Skin epidermis (tissue), 12 donors: ENCODE data around the gene WIPF2.
"Not testable (repeated sequence)": the region's sequence is repeated elsewhere in the genome, so short reads cannot be mapped to it uniquely, and the experiment has no call there.

Experiments
- H3K27ac ChIP-seq, 21 experiments: fragments of 200-600 bp; sonication (generic) in 11 of 21; one replicate each; pipeline ENCODE4 v1.5.0; 2020; ENCODE audit warnings: mild to moderate bottlenecking in 3 of 21, inconsistent platforms in 2 of 21, moderate library complexity in 2 of 21
- H3K4me3 ChIP-seq, 7 experiments: fragments of 200-600 bp; sonication (generic) in 2 of 7; one replicate each; pipeline ENCODE4 v1.5.0; 2020; ENCODE audit warnings: inconsistent platforms in 2 of 7, mild to moderate bottlenecking in 2 of 7, moderate library complexity in 1 of 7

Gene WIPF2

DNA sequence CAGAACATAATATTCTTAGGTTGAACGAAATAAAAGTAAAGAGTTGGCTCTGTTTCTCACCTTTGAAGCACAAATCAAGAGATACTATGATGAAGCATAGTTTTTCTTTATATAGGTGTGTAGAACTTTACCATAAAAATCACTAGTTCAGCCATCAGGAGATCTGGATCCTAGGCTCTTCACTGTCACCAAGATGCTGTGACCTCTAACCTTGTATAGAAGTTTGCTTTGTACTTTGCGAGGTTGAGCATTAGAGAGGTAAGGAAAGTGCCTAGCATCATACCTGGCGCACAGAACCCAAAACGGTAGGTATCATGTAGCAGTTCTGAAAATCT lies 68.0 kb downstream of the WIPF2 start:
- no peak overlapping the region for H3K4me3 ChIP-seq
- peak overlapping the region in 1 of 21 experiments; percentile 15 for H3K27ac ChIP-seq

DNA sequence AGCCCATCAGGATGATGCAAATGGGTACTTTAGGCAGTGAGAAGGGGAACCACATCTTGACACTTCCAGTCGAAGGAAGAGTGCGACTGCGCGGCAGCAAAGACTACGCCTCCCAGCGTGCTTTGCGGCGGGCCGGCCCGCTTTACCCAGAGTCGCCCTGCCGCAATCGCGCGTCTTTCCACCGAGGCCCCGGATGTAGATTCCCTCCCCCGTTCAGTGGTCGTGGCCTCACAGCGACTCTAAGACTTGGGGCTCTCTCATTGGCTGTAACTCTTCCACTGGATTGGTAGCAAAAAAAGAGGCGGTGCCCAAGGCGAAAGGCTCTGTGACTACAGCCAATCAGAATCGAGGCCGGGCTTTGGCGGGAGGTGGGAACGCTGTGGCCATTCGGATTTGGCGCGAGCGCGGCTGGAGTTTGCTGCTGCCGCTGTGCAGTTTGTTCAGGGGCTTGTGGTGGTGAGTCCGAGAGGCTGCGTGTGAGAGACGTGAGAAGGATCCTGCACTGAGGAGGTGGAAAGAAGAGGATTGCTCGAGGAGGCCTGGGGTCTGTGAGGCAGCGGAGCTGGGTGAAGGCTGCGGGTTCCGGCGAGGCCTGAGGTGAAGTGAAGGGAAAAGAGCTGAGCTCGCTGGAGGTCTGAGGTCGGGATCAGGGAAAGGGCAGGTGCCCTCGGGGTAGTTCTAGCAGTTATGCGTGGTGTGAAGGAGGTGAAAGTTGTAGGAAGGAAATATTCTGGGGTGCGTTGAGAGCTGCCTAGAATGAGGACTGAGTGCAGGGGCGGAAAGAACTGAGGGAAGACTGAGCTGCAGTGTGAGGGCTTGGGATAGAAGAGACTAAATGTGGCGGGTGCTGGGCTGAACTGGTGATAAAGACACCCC lies 68.6 kb downstream of the WIPF2 start, which contains the start of gene CDC6:
Gene CDC6 (plus strand): TSS at position 386 of the 876 bp plus-strand sequence. CDS start 1,542 bp downstream, outside the sequence.
- peak within 1 kb of the TSS in 5 of 21 experiments; percentile 2 to 42 (median 6) for H3K27ac ChIP-seq

DNA sequence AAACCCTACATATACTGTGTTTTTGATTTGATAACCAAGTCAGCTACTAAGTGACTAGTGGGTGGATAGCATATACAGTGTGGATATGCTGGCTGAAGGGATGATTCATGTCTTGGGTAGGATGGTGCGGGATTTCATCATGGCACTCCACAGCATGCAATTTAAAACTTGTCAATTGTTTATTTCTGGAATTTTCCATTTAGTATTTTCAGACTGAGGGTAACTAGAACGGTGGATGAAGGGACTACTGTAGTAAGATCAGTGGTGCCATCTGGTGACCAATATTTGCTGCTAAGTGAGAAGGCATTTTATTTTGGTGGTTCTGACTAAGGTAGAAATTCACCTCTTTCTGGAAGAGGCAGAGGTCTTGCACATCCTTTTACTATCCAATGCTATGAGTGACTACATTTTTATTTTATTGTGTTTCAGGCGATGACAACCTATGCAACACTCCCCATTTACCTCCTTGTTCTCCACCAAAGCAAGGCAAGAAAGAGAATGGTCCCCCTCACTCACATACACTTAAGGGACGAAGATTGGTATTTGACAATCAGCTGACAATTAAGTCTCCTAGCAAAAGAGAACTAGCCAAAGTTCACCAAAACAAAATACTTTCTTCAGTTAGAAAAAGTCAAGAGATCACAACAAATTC lies 71.7 kb downstream of the WIPF2 start:
- Histone ChIP-seq H3K4me3 (no peak overlapping the region), H3K27ac (no peak overlapping the region)

More for the DNA sequence above, 68.6 kb downstream of the WIPF2 start, which contains the start of gene CDC6:
- peak within 1 kb of the TSS; percentile 36 to 60 (median 52) for H3K4me3 ChIP-seq

DNA sequence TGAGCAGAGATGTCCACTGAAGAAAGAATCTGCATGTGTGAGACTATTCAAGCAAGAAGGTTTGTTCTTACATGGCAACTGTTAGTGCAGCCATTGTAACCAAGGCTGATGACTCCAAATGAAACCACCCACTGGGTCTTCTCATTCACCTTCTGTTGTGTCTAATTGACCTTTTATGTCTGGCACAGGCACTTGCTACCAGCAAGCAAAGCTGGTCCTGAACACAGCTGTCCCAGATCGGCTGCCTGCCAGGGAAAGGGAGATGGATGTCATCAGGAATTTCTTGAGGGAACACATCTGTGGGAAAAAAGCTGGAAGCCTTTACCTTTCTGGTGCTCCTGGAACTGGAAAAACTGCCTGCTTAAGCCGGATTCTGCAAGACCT lies 72.2 kb downstream of the WIPF2 start:
- H3K4me3 ChIP-seq = no peak overlapping the region
- no peak overlapping the region for H3K27ac ChIP-seq

GRCh38 chr17:40293363-40293762 lies 74.3 kb downstream of the WIPF2 start:
- peak overlapping the region in 2 of 21 experiments; percentile 23 to 27 for H3K27ac ChIP-seq

DNA sequence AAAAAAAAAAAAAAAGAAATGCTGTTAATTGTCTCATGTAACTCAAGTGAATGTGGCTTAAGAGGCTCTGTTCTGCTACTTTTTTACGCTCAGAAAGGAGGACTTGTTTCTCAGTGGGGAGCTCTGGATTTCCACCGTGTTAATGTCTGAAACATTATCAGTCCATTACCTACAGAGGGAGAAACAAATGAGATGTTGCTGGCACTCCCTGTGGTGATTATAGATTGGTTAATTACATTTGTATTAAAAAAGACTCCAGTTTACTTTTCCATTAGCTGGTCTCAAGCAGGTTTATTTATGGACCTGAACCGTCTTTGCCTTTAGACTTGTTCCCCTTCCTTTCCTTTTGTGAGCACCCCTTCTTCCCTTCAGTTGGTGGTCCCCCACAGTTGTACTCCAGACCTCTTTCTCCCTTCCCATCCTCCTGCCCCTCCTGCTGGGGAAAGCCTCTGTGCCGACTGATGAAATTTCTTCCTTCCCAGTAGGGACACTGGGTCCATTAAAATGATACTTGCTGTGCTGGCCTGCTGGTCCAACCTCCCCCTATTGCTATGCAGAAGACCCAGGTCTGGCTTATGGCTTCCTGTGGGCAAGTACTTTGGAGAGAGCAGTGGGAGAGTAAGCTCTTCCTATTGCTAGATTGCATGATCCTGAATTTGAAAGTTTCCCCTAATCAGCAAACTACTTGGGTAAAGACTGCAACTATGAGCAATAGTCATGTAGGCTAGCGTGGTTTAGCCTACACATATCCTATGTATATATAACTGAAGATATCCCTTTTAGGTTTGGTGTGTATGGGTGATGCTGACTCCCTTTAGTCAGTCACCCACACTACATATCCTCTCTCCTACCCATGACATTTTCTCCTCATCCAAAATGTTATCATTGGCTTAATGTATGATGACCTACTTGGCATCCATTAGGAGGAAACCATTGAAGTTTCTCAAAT lies 76.7 kb downstream of the WIPF2 start:
- H3K27ac ChIP-seq = peak overlapping the region in 4 of 21 experiments; percentile 0 to 46 (median 7)

More at GRCh38 chr17:40293363-40293762, 74.3 kb downstream of the WIPF2 start:
- no peak overlapping the region for H3K4me3 ChIP-seq

DNA sequence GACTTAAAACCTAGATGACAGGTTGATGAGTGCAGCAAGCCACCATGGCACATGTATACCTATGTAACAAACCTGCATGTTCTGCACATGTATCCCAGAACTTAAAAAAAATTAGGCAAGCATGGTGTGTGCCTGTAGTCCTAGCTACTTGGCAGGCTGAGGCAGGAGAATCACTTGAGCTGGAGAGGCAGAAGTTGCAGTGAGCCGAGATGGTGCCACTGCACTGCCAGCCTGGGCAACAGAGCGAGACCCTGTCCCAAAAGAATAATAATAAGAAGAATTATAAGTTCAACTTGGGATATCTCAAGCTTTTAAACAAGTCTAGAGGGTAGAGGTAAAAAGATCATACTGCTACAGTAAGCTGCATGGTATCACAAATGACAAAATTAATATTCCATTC lies 78.4 kb downstream of the WIPF2 start:
- Histone ChIP-seq H3K4me3 (no peak overlapping the region), H3K27ac (no peak overlapping the region)

More for the DNA sequence above, 76.7 kb downstream of the WIPF2 start:
- no peak overlapping the region for H3K4me3 ChIP-seq

DNA sequence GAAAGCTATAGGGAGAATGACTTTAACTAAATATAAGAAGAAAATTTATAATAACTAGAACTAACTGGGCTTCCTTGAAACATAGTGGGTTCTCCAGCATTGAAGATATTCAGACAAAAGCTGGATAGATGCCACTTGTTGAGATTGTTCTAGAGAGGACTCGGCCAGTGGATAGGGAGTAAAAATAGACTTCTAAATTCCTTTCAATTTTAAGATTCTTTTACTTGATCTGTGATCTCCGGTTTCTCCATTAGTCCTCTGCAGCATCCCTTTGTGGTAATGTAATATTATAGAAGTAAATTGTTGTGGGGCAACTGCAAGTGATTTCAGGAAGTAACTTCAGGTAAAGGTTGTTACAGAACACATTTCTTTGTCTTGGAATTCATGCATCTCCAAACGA lies 79.6 kb downstream of the WIPF2 start:
- peak overlapping the region in 1 of 21 experiments; percentile 21 for H3K27ac ChIP-seq
- no peak overlapping the region for H3K4me3 ChIP-seq

GRCh38 chr17:40299159-40299757 lies 80.2 kb downstream of the WIPF2 start:
- H3K4me3 ChIP-seq, H3K27ac ChIP-seq: not testable (repeated sequence)

DNA sequence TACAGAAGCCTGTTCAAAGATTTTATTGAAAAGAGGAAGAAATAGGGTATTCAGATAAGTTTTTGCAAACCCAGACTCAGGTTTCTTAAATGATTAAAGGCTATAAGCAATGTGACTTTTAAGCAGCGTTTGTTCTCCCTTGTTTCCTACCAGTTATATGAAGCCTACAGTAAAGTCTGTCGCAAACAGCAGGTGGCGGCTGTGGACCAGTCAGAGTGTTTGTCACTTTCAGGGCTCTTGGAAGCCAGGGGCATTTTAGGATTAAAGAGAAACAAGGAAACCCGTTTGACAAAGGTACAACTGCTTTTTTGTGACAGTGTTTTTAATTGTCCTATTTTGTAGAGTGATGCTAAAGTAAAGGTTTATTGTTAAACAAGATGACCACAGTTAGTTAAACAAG lies 82.2 kb downstream of the WIPF2 start:
- no peak overlapping the region for H3K4me3 ChIP-seq
- no peak overlapping the region for H3K27ac ChIP-seq

DNA sequence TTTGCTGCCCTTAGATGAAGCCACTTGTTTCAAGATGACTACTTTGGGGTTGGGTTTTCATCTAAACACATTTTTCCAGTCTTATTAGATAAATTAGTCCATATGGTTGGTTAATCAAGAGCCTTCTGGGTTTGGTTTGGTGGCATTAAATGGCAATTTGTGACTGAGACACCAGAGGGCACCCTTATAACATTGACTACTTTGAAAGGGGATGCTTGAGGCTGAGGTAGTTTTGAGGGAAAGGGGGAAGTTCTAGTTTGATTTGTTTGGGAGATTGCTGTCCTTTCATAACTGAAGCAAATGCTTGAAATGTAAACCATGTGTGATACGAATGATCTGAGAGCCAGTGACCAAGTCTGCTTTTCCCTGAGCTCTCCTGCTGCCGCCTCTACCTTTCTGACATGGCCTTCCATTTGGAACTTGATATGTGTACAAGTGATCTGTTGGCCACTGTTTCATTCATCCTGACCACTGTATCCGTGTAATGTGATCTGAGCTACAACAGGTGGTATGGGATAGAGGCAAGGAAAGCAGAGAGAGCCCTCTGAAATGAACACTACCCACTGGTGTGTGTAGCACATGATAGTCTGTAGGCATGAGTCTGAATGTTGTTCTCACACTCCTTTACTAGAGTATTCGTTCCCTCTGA lies 84.0 kb downstream of the WIPF2 start:
- Histone ChIP-seq H3K27ac (peak overlapping the region in 10 of 21 experiments; percentile 13 to 72 (median 46)), H3K4me3 (no peak overlapping the region)

- Histone ChIP-seq H3K4me3 (no peak overlapping the region), H3K27ac (peak overlapping the region in 17 of 21 experiments; percentile 4 to 72 (median 36))
Observed at GRCh38 chr17:40303708-40304551, 84.8 kb downstream of the WIPF2 start.

GRCh38 chr17:40304552-40304863 lies 85.4 kb downstream of the WIPF2 start:
- H3K4me3 ChIP-seq = not testable (repeated sequence)
- peak overlapping the region in 15 of 21 experiments; percentile 7 to 72 (median 36) for H3K27ac ChIP-seq

GRCh38 chr17:40304866-40305265 lies 85.8 kb downstream of the WIPF2 start:
- peak overlapping the region in 12 of 21 experiments; percentile 7 to 72 (median 52) for H3K27ac ChIP-seq
- not testable (repeated sequence) for H3K4me3 ChIP-seq

DNA sequence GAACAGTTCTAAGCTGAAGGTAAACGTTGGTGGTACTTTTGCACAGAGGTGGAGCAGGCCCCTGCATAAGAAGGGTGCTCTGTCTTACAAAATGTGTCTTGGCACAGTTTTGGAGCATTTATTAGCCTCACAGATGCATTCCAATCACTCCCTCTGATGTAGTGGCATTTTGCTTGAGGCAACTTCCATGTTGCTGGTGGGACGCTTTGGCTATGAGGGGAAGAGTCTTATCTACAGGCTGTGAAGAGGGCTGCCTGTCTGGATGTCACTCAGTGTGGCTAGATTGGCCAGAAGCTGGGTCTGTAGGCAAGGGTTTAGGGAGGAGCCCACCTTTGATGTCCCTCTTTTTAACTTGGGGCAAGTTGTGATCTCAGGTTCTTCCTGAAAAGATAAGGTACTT lies 87.3 kb downstream of the WIPF2 start:
- Histone ChIP-seq H3K4me3 (no peak overlapping the region), H3K27ac (peak overlapping the region in 20 of 21 experiments; percentile 17 to 85 (median 73))

DNA sequence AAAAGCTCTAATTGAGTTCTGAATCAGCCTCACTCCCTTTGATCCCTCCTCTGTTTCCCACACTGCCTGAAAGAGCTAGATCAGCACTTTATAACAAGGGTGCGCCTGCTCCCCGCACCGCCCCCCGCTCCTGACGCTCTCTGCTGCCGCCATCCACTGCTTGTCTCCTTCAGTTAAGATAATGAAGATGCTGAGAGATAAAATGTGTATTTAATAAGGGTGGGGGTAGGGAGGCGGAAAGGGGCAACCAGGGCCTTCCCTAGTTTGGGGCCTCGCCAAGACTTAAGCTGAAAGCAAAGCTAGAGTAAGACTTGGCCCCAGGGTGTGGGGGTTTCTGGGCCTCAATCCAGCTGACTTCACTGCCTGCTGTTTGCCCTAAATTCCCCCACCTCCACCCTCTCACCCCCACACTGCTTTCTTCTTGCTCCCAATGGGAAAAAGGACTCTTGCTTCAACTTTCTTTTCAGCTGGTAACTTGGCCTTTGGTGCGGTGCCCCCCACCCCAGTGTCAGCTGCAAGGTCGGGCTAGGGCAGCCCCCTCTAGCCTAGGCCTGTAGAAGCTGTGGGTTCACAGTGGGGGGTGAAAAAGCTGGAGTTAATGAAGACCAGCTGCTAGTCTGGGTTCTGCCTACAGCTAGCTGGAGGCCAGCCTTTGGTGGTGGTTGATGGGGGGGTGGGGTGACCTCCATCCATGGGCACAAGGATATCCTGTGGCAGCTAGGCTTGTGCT lies 88.1 kb downstream of the WIPF2 start:
- Histone ChIP-seq H3K4me3 (no peak overlapping the region), H3K27ac (peak overlapping the region in 20 of 21 experiments; percentile 17 to 85 (median 73))

- Histone ChIP-seq H3K27ac (peak overlapping the region in 20 of 21 experiments; percentile 17 to 85 (median 73)), H3K4me3 (no peak overlapping the region)
Observed at GRCh38 chr17:40307740-40308239, 88.7 kb downstream of the WIPF2 start.
